GM19467 (cell line): ENCODE data around the gene XPOT.

Experiments
- ATAC-seq: cut with Tn5 transposase; IDR thresholded peaks from one replicate; pipeline ENCODE4 v1.9.1; 2021; ENCODE audit warnings: mild to moderate bottlenecking, moderate library complexity; ENCODE audit not compliant: unreplicated experiment

Gene XPOT

DNA sequence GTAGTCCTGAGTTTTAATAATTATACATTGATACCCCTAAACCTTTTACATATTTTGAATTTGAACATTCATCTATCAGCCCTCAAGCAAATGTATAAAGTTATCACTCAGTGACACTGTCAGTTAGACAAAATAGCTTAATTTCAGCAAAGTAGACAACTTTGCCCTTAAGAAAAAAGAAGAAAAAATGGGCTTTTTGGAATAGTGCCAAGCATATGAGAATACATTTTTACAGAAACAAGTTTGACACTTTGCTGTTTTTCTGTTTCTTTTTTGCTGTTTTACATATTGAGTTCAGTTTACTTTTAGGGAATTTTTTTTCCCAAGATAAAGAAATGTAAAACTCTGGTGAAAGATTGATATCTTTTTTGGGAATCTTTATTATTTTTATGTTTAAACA is 62.0 kb downstream of the XPOT start:
- no peak for ATAC-seq

DNA sequence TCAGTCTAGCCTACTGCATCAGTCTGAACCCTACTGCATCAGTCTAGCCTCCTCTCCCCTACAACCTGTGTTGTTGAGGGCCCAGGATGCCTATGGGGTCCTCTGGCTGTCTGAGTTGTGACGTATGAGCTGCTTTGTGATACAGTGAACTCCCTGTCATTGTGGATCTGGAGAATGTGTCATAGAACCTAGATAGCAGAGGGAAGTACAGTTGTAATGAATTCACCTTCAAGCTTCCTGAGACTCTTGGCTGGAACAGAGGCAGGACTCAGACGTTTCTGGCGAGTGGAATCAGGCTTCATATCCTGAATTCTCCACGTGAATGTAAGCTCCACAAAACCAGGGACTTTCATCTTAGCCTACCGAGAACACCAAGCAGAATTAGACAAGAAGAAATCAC is 64.8 kb downstream of the XPOT start:
- ATAC-seq = no peak

DNA sequence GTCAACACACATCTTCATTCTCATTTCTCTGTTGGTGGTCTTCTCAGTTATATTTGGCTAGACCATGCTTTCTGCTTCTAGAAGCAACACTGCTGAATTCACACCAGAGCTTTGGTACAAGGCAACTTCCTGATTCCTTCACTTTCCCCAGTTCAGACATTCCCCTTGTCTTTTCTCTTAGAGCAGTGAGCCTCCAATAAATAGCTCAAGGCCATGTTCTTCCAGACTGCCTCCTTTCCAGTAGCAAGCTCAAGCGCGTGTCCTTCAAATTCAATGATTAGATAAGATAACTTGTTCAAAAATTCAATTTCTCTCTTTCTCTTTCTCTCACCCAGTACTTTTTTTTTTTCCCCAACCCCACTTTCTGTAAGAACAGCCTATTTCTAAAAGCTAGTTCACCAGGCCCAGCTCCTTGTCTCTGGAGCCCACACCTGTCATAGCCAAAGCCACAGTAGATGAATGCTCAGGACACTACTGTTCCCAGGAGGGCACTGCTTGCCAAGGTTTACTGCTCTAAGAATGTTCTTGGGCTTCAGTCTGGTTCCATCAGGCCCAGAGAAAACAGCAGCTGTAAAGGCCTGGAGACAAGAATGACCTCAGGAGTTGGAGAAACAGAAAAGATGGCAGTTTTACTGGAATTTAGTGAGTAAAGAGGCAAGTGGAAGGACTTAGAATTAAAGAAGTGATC is 65.4 kb downstream of the XPOT start:
- ATAC-seq = no peak

DNA sequence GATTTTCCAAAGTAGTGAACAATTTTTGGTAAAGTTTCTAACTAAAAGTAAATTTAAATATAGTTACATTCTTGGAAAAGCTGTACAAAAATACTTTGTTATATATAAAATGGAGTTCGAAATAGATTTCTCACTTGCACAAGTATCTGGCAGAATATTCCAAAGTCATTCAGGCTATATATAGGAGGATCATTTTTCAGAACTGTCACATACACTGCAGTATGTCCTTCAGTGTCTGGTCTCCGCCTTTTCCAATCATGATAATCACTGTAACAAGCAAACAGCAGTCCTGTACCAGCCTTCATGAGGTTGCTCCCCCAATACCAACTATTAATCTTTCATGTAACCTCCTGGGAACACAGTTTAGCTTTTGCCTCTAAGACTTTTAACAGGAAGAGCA is 66.3 kb downstream of the XPOT start:
- ATAC-seq = no peak

DNA sequence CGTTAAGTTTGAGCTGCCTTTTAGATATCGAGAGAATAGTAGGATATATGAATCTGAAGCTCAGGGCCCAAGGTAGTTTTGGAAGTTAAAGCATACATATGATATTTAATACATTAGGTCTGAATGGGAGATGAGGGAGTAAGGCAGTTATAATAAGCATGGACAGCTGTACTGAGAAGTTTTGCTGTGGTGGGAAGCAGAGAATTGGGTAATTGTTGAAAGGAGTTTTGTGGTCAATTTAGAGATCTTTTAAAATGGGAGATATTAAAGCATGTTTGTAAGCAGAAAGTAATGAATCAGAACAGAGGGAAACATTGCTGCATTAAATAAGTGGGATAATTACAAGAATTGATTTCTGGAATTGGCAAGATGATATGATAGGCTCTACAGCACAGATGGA is 69.0 kb downstream of the XPOT start:
- no peak for ATAC-seq

DNA sequence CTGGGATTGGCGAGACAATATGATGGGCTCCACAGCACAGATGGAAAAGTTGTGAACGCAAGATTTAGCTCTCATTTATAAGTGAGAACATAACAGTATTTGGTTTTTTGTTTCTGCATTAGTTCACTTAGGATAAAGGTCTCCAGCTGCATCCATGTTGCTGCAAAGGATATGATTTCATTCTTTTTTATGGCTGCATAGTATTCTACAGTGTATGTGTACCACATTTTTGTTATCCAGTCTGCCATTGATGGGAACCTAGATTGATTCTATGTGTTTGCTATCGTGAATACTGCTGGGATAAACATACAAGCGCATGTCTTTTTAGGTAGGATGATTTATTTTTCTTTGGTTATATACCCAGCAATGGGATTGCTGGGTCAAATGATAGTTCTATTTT is 71.3 kb downstream of the XPOT start:
- ATAC-seq = no peak

DNA sequence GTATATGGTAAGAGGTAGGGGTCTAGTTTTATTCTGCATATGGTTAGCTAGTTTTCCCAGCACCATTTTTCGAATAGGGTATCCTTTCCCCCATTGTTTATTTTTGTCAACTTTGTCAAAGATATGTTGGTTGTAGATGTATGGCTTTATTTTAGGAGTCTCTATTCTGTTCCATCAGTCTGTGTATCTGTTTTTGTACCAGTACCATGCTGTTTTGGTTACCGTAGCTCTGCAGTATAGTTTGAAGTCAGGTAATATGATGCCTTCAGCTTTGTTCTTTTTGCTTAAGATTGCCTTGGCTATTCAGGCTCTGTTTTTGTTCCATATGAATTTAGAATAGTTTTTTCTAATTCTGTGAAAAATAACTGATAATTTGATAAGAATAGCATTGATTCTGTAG is 72.7 kb downstream of the XPOT start:
- ATAC-seq = no peak

DNA sequence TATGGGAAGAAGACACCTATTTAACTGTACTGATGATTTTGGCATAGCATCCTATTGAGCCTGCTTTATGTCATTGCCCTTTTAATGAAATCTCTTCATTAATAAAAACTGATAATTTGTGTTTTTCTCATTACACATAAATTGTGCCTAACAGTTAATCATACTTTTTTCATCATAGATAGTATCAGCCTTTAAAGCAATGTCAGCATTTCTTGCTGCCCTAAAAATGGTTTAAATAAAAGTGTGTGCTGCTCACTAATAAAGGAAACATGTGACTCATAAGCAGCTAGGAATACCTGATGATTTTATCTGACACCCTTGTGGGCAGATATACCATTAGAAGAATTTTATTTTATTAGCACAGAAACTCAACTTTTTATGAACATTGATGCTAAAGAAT is 74.5 kb downstream of the XPOT start:
- ATAC-seq = no peak

DNA sequence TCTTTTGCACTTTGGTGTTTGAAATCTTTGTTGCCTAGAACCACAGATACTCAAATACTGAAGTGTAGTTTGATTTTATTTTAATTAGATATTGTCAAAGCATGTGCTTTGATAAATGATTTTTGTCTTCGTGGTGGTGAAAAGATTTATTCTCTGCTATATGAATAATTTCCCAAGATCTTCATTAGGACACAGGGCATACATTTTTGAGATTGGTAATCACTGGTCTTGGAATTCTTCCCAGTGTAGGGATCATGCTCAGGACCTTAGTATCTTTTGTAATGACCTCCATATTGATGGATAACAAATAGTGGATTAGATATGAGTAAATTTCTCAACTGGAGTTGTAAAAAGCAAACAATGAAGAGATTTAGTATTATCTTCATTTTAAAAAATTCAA is 76.0 kb downstream of the XPOT start:
- no peak for ATAC-seq

DNA sequence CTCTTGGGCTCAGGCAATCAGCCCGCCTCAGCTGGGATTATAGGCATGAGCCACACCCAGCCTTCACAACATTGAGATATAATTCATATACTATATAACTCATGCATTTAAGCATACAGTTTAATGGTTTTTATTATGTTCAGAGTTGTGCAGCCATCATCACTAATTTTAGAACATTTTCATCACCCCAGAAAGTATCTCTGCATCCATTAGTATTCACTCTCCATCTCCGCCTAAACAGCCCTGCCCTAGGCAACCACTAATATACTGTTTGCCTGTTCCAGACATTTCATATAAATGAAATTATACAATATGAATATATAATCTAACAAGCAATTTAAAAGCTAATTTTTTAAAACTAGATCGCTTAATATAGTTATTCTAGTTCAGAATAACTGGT is 82.5 kb downstream of the XPOT start:
- ATAC-seq = no peak

DNA sequence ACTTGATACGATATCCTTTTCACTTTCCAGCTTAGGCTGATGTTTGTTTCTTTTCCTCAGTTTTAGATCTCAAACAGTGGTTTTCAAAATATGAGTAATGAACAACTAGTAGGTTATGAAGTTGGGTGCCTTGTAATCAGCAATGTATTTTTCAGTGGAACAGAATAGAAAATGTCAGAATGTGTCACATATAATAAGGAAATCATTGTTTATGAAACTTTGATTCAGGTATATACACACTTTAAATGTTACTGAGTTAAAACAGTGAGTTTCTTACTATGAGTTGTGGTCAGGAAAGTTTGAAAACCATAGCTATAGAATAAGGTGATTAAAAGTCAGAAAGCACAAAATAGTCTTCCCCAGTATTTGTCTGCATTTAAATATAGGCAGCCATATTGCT is 87.5 kb downstream of the XPOT start:
- no peak for ATAC-seq

DNA sequence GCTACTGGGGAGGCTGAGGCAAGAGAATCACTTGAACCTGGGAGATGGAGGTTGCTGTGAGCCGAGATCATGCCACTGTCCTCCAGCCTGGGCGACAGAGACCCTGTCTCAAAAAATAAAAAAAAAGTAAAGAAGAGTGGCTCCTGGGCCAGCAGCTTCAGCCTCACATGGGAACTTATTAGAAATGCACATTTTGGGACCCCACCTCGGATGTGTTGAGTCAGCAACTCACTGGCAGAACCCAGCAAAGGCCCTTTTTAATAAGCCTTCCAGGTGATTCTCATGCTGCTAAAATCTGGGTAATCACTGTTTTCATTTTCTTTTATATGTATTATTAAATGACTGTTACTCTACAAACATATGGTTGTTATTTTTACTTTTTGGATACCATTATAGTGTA is 89.3 kb downstream of the XPOT start:
- ATAC-seq = no peak

DNA sequence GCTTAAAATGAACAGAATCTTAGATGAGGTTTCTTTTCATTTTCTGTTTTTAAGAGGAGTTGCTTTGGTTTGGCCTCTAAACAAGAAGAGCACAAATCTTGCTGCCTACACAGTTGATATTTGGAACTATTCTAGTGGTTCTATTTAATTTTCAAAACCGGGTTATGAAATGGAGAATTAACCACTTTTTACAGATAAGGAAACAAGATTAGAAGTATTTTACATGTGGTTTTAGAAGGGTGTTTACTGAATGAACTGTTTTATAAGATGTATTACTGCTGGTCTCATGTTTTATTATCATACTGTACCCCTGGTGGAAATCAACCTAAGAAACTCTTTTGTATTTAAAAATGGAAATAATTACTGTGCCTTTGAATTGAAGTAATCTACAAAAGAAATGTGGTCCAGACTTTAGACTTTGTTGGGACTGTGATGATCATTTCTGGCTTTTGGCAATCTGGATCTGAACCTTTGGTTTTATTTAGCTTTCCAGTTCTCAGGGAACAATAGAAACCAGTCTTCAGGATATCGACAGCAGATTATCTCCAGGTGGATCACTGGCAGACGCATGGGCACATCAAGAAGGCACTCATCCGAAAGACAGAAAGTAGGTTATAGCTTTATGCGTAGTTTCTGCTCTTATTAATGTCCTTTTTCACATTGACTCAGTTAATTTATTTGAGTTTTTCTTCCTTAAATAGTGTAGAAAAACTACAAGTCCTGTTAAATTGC is 91.0 kb downstream of the XPOT start:
- no peak for ATAC-seq

DNA sequence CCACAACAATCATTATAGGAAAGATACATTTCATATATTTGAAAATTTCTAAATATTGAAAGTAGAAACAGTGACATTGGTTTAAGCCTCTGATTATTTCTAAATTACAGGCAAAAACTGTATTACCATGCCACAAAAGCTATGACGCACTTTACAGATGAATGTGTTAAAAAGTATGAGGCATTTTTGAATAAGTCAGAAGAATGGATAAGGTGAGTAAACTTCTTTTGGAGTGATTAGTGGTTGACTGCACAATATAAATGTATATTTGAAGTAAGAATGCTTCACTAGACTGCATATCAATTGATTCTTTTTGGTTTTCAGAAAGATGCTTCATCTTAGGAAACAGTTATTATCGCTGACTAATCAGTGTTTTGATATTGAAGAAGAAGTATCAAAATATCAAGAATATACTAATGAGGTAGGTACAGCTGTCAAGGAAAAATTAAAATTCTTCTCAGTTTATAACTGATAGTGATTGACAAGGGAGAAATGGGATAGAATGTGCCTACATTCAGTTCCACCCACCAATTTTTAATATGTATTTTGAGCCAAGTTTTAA is 92.7 kb downstream of the XPOT start:
- no peak for ATAC-seq

DNA sequence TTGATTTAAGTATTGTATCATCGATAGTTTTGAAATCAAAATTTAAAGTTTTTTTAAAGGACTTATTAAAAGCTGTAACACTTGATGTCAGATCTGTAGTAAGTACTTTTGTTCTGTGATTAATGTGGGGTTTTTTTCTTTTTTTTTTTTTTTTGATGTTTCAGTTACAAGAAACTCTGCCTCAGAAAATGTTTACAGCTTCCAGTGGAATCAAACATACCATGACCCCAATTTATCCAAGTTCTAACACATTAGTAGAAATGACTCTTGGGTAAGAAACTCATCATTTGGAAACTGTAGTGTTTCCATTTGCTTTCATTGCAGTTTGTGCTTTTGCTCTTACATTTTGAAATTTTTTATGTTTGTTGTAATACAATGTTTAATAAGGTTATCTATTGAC is 93.3 kb downstream of the XPOT start:
- ATAC-seq = no peak

DNA sequence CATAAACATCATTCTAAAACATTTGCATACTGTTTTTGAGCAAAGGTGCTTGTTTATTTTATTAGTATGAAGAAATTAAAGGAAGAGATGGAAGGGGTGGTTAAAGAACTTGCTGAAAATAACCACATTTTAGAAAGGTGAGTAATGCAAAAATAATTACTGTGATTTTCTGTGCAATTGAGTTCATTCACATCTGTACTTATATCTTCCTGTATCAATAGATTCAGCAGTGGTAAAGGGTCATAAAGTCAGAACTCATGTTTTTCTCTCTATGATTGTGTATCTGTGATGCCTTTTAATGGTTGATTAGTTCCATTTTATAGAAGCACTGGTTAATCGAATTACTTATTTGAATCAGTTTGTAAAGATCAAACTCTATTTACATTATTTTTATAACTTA is 93.7 kb downstream of the XPOT start:
- no peak for ATAC-seq

DNA sequence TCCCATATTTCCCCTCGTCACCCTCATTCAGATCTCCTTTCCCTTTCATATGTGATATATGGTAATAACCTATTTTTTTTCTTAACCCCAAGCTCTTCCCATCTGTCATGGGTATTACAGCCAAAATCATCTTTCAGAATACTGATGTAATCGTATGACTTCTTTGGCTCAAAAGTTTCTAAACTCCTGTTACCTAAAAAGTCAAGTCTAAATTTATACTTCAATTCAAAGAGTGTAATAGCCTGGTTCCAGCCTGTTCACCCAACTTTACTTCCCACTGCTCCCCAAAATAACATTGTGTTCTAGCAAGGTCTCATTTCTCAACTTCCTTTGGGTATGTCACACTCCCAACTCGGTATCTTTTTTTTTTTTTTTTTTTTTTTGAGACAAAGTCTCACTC is 96.2 kb downstream of the XPOT start:
- ATAC-seq = no peak
